B cell (primary cell): ENCODE results near the gene CREB5. TPM values are rescaled to one million over a fixed set of nuclear protein-coding genes. Genes with fewer than 3 reads are reported as not detected.
A peak's percentile ranks its signal among the peaks of the same experiment; 100 is the strongest.

ENCODE experiments used
- ATAC-seq: fragments of 200-7000 bp; cut with Tn5 transposase; one replicate; pipeline ENCODE4 v1.10.0; 2021; ENCODE audit warnings: low read depth, mild to moderate bottlenecking, moderate number of reproducible peaks, moderate library complexity
- CTCF ChIA-PET: fragments of 350-600 bp; sonication (Branson Sonifier 250); formaldehyde crosslinking; loops from one replicate; lab custom pipeline; 2021; ENCODE audit warnings: antibody characterized with exemption, inconsistent platforms; lab: Charles Lee
- POLR2A ChIA-PET: fragments of 350-600 bp; sonication (Branson Sonifier 250); formaldehyde crosslinking; loops from one replicate; lab custom pipeline; 2021; ENCODE audit warnings: antibody characterized with exemption; lab: Charles Lee
- DNase-seq: peaks from one replicate; pipeline ENCODE4 v3.0.0; 2013
- H2AFZ ChIP-seq: 2 replicates; pipeline ENCODE4 v1.6.1; 2012; ENCODE audit warnings: mild to moderate bottlenecking, low read depth, low read length; ENCODE audit not compliant: insufficient read depth, poor library complexity, severe bottlenecking
- H3K27ac ChIP-seq, 2 donors: 1 replicate in 1 of 2; 2 replicates in 1 of 2; pipeline ENCODE4 v1.5.1; 2012 to 2013; ENCODE audit warnings: low read length in 2 of 2, mild to moderate bottlenecking in 2 of 2, moderate library complexity in 1 of 2
- H3K27me3 ChIP-seq, 4 experiments: fragments of 200-600 bp in 1 of 4; sonication (generic) in 1 of 4; replicated peaks in 1 of 4; 1 replicate in 2 of 4; 2 replicates in 2 of 4; pipeline versions ENCODE4 v1.6.1 to v1.7.0; 2013 to 2016; ENCODE audit warnings: low read length in 3 of 4, mild to moderate bottlenecking in 2 of 4, mixed read lengths in 1 of 4, moderate library complexity in 1 of 4; ENCODE audit not compliant: insufficient read depth in 4 of 4, control insufficient read depth in 3 of 4; ENCODE audit errors: control extremely low read depth in 1 of 4
- H3K36me3 ChIP-seq, 2 experiments: replicated peaks in 1 of 2; 1 replicate in 1 of 2; 2 replicates in 1 of 2; pipeline versions ENCODE4 v1.6.1 to v1.7.1; 2013; ENCODE audit warnings: low read length in 1 of 2; ENCODE audit not compliant: insufficient read depth in 2 of 2, control insufficient read depth in 1 of 2; ENCODE audit errors: control extremely low read depth in 1 of 2, extremely low read depth in 1 of 2
- H3K4me1 ChIP-seq, 2 donors: fragments of 200-600 bp in 1 of 2; sonication (generic) in 1 of 2; 1 replicate in 1 of 2; 2 replicates in 1 of 2; pipeline versions ENCODE4 v1.5.1 to v1.6.1; 2013 to 2017; ENCODE audit warnings: low read length in 2 of 2; ENCODE audit not compliant: control insufficient read depth in 2 of 2, insufficient read depth in 2 of 2
- H3K4me2 ChIP-seq: replicated peaks from 2 replicates; pipeline ENCODE3; 2012; ENCODE audit warnings: mild to moderate bottlenecking, low read depth, low read length; ENCODE audit not compliant: poor library complexity, severe bottlenecking
- H3K4me3 ChIP-seq, 5 experiments: fragments of 200-600 bp in 1 of 5; sonication (generic) in 1 of 5; 1 replicate in 3 of 5; 2 replicates in 2 of 5; pipeline versions ENCODE4 v1.5.1 to v1.7.0; 2011 to 2016; ENCODE audit warnings: low read length in 4 of 5, mild to moderate bottlenecking in 4 of 5, low read depth in 2 of 5, control low read depth in 1 of 5, moderate library complexity in 1 of 5; ENCODE audit not compliant: insufficient read depth in 1 of 5; ENCODE audit errors: control extremely low read depth in 1 of 5, extremely low read depth in 1 of 5
- H3K79me2 ChIP-seq: fragments of 200-600 bp; sonication (generic); one replicate; pipeline ENCODE4 v1.6.0; 2016; ENCODE audit warnings: low read length; ENCODE audit not compliant: control insufficient read depth, insufficient read depth
- H3K9ac ChIP-seq: fragments of 200-600 bp; sonication (generic); 2 replicates; pipeline ENCODE4 v1.6.1; 2017; ENCODE audit warnings: mild to moderate bottlenecking, low read length, moderate library complexity
- H3K9me3 ChIP-seq, 3 donors: one replicate each; pipeline versions ENCODE4 v1.6.1 to v1.7.1; 2013; ENCODE audit warnings: low read length in 2 of 3; ENCODE audit not compliant: control insufficient read depth in 2 of 3, insufficient read depth in 1 of 3; ENCODE audit errors: control extremely low read depth in 1 of 3
- H4K20me1 ChIP-seq: 2 replicates; pipeline ENCODE4 v1.6.0; 2012; ENCODE audit warnings: mild to moderate bottlenecking, low read length; ENCODE audit not compliant: insufficient read depth, control insufficient read depth, poor library complexity, severe bottlenecking
- H3K27ac Mint-ChIP-seq: one replicate; pipeline ENCODE4 v1.8.0; 2021; ENCODE audit warnings: mixed read lengths
- H3K27me3 Mint-ChIP-seq: one replicate; pipeline ENCODE4 v1.8.0; 2021; ENCODE audit warnings: mixed read lengths
- H3K4me1 Mint-ChIP-seq: one replicate; pipeline ENCODE4 v1.8.0; 2021; ENCODE audit warnings: mixed read lengths
- H3K4me3 Mint-ChIP-seq: one replicate; pipeline ENCODE4 v1.8.0; 2021; ENCODE audit warnings: mixed read lengths
- H3K9me3 Mint-ChIP-seq: one replicate; pipeline ENCODE4 v1.8.0; 2022; ENCODE audit warnings: mixed read lengths; ENCODE audit not compliant: insufficient read depth
- EZH2 ChIP-seq: IDR thresholded peaks from 2 replicates; pipeline ENCODE4 v1.6.1; 2012; ENCODE audit warnings: borderline replicate concordance, low read depth, mild to moderate bottlenecking, moderate library complexity, low read length; ENCODE audit not compliant: insufficient read depth, poor library complexity, severe bottlenecking
- WGBS: methylation state at CpG from one replicate; pipeline ENCODE4 v1.1.5; 2013; ENCODE audit warnings: missing lambda C conversion rate; ENCODE audit not compliant: insufficient coverage; 5-methylcytosine and 5-hydroxymethylcytosine counted together
- intact Hi-C: fragments of 100-400 bp; cut with micrococcal nuclease; formaldehyde crosslinking; loops from one replicate; pipeline ENCODE4 v1.10.0; 2022
- polyA plus RNA-seq: library from polyadenylated mRNA; depleted of rRNA; stranded (reverse); fragments of >200 nt; gene quantifications from 2 replicates; pipeline ENCODE4 v1.2.3, GENCODE V29; 2012
- total RNA-seq, 2 donors: library from RNA; stranded (reverse); fragments of 120-200 nt in 1 of 2; gene quantifications; 1 replicate in 1 of 2; 2 replicates in 1 of 2; pipeline versions ENCODE4 v1.2.3 to v1.2.4, GENCODE V29; 2013 to 2022
- TF ChIP-seq, protein P1 (sequence below): fragments of 200-600 bp; IDR thresholded peaks from one replicate; pipeline ENCODE4 v1.8.0; 2022; ENCODE audit warnings: antibody characterized with exemption, mild to moderate bottlenecking

Gene CREB5
- total and polyA plus RNA-seq, 2 donors (not counting 1 experiment from before 2014, with no cell fraction given): 0.05 to 0.95 TPM

DNA sequence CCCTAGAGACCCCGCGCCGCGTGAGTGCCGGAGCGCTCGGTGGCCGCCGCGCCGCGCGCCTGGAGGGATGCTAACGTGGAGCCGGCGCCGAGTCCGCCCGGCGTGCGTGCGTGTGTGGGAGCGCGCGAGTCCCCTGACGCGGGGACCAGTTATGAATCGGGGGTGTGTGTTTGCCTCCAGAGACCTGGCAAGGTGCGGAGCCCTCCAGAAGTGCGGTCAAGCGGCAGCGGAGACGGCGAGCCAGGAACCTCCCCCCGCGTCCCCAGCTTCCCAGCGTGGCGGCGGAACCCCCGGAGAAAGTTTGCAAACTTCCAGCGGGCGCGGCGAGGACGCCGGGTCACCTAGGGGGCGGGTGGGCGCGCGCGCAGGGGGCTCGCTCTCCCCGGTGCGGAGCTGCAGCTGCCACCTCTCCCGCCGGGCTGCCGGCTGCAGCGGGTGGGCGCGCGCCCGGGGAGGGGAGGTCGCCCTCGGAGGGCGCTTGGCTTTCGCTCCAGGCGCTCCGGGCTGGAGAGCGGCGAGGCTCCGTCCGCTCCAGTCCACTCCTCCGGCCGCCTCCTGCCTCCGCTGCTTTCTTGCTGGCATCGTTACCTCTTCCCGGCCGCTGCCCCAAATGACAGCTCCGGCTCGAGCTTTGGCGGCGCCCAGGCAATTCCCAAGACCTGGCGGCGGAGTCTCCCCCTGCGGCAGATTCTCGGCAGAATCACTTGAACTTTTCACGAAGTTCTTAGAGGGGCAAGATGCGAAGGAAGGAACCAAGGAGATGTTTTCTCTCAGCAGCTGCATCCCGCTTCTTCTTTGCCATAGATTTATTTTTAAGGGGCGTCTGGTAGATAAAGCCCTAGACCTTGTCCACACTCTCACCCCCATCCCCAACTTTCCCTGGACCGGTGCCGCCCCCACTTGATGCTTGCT lies 2.3 kb upstream of the CREB5 start:
- Histone ChIP-seq H3K36me3 (no peaks in the 10 kb centered on the region), H3K4me2 (peak overlapping the region; percentile 95), H3K79me2 (no peaks in the 10 kb centered on the region), H3K9me3 (peaks cover 0 to 4% (median 0%) of the 10 kb centered on the region in 3 donors), H4K20me1 (no peaks in the 10 kb centered on the region), H3K27ac (no peak overlapping the region), H3K27me3 (peaks cover 0 to 52% (median 41%) of the 10 kb centered on the region in 4 experiments), H3K9ac (peak overlapping the region; percentile 75), H2AFZ (peak overlapping the region; percentile 65), H3K4me1 (peaks cover 31 to 39% of the 10 kb centered on the region in 2 donors), H3K4me3 (peak overlapping the region; percentile 28 to 78 (median 61))
- H3K4me3 Mint-ChIP-seq: peak overlapping the region; percentile 99
- H3K4me1 Mint-ChIP-seq: peaks cover 35% of the 10 kb centered on the region
- intact Hi-C loops: loop anchor here (5.0 to 10.0 kb wide), 2 partner anchors 275 to 1208 kb away; partner anchors contain the start of gene HOXA13
- no peak for ATAC-seq
- CTCF ChIA-PET: interaction anchor here (1.2 to 1.6 kb wide), 3 partner anchors 16 to 399 kb away, joined by 3 read pairs; no protein-coding TSS in a partner anchor
- peaks cover 69% of the 10 kb centered on the region for H3K27me3 Mint-ChIP-seq
- WGBS: under 1% methylated on average over 88 of the region's 92 CpGs
- TF ChIP-seq EZH2: no peak
- TF ChIP-seq, protein P1, sequence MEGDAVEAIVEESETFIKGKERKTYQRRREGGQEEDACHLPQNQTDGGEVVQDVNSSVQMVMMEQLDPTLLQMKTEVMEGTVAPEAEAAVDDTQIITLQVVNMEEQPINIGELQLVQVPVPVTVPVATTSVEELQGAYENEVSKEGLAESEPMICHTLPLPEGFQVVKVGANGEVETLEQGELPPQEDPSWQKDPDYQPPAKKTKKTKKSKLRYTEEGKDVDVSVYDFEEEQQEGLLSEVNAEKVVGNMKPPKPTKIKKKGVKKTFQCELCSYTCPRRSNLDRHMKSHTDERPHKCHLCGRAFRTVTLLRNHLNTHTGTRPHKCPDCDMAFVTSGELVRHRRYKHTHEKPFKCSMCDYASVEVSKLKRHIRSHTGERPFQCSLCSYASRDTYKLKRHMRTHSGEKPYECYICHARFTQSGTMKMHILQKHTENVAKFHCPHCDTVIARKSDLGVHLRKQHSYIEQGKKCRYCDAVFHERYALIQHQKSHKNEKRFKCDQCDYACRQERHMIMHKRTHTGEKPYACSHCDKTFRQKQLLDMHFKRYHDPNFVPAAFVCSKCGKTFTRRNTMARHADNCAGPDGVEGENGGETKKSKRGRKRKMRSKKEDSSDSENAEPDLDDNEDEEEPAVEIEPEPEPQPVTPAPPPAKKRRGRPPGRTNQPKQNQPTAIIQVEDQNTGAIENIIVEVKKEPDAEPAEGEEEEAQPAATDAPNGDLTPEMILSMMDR: no peak
- POLR2A ChIA-PET: no interaction called here
- H3K27ac Mint-ChIP-seq: peak overlapping the region; percentile 87
- H3K9me3 Mint-ChIP-seq: no peaks in the 10 kb centered on the region
- peak; percentile 52 for DNase-seq
